SHP77 (cell line): Measurements from ENCODE around the gene HUS1B.
"Not testable (repeated sequence)": the region's sequence is repeated elsewhere in the genome, so short reads cannot be mapped to it uniquely, and the experiment has no call there.

Experiments used
- DNase-seq, 2 experiments: peaks; one replicate each; lab custom pipeline; 2025; lab: John Stamatoyannopoulos, UW

Gene HUS1B

DNA sequence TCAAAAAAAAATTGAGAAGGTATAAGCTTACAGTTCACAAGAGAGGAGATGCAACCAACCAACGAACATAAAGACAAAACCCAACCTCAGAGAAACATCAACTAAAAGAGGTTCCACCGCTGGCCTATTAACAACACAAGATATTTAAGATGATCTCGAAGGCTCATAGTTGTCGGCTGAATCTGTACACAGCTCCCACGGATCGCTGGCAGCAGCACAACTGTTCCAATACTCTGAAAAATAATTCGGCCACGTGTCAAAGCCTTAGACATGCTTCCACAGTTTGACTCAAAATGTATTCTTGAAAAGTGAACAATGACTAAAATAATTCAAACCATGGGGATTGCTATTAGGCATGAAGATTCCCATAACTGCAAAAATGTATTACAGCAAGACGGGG lies 22.4 kb upstream of the HUS1B start:
- no peak for DNase-seq

DNA sequence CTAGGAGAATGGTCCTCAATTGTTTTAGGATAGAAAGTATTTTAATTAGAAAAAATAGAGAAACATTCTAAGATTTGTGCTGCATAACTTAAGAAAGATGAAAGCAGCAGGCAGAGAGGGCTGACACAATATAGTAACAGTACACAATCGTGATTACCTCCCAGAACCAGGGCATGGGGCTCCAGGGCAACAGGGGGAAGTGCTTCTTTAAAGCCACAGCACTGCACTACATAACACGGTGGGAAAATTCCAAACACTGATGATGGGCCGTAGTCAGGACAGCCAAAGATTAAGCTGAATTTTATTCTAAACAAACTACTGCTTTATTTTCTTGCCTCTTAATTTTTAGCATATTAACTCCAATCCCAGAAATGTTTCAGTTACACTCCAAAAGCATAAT lies 21.6 kb upstream of the HUS1B start:
- DNase-seq: no peak

DNA sequence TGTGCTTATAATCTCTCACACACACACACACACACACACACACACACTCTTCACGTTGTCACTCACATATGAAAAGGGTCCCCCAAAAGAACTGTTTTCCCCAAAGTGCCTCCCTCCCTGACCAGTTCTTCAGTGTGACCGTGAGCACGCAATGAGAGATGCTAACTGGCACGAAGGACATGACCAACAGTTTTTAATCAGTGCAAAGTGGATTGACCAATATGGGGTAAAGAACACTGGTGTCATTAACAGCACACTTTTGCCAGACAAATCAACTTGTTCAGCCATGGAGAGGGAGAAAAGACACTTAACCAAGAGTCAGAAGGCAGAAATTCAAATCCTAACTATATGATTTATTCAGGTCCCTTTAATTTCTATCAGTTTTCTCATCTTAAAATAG lies 21.0 kb upstream of the HUS1B start:
- DNase-seq: no peak

DNA sequence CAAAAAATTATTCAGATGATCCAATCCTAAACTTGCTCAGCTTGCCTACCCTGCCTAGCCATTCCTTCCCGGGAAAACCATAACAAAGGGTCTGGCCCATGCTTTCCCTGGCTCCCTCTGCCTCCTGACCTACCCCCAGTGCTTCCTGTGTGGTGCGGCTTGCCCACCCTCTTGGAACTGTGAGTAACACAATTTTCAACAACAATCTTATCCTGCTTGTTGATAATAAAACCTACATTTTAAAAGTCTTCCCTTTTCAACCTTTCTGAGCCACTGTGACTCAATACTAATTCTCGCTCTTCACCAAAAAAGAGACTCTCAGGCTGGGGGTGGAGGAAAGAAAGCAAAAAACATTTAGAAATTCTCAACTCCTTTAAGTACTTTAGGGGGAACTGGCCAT lies 18.1 kb upstream of the HUS1B start:
- DNase-seq: no peak

DNA sequence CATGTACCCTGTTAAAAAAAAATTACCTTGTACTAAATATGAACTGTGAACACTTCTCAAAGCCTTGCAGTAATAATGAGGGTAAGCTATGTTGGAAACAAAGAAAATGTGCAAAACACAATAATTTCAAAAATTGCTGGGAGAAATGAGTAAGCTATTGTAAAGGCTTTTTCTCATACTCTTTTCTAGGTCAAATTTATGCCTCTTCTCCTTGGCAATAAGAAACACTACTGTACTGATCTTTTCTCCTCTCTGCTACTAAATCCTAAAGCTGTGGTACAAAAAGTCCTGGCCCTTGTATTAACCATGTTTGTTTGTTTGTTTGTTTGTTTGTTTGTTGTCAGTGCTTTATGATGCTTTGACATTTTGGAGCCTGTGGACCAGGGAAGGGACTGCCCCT lies 17.5 kb upstream of the HUS1B start:
- no peak for DNase-seq

DNA sequence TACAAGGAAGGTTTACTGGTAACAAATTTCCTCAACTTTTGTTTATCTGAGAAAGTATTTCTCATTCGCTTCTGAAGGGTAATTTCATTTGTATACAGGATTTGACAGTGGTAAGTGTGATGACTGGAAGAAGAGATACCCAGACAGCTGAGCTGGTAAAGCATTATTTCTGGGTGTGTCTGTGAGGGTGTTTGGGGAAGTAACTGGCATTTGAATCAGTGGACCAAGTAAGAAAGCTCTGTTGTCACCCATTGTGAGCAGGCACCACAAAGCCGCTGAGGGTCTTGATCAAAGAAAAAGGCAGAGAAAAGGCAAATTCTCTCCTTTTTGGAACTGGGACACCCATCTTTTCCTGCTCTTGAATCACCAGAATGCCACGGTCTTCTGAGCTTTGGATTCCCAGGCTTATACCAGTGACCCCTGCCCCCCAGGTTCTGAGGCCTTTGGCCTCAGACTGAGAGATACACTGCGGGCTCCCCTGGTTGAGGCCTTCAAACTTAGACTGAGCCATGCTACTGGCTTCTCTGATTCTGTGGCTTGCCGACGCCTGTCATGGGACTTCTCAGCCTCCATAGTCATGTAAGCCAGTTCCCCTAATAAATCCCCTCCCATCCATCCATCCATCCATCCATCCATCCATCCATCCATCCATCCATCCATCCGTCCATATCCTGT lies 10.5 kb upstream of the HUS1B start:
- no peak for DNase-seq

DNA sequence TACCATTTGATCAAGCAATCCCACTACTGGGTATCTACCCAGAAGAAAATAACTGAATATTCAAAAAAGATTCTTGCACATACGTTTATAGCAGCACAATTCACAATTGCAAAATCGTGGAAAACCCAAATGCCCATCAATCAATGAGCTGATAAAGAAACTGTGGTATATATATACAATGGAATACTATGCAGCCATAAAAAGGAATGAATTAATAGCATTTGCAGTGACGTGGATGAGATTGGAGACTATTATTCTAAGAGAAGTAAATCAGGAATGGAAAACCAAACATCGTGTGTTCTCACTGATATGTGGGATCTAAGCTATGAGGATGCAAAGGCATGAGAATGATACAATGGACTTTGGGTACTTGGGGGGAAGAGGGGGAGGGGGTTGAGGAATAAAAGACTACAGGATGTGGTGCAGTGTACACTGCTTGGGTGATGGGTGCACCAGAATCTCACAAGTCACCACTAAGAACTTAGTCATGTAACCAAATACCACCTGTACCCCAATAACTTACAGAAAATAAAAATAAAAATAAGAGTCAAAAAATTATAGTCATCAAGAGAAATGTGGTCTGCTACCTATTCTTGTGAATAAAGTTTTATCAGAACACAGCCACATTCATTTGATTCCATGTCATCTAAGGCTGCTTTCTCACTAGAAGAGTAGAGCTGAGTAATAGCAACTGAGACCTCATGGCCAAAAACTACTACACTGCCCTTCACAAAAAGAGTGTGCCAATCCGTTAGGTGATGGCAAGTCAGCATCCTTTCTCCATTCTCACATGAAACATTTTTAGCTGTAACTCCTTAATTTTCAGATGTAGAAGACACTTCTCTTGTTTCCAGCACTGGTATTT lies 8.7 kb upstream of the HUS1B start:
- no peak for DNase-seq

DNA sequence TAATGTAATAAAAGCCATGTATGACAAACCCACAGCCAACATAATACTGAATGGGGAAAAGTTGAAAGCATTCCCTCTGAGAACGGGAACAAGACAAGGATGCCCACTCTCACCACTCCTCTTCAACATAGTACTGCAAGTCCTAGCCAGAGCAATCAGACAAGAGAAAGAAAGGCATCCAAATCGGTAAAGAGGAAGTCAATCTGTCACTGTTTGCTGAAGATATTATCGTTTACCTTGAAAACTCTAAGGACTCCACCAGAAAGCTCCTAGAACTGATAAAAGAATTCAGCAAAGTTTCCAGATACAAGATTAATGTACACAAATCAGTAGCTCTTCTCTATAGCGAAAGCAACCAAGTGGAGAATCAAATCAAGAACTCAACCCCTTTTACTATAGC lies 6.9 kb upstream of the HUS1B start:
- not testable (repeated sequence) for DNase-seq

DNA sequence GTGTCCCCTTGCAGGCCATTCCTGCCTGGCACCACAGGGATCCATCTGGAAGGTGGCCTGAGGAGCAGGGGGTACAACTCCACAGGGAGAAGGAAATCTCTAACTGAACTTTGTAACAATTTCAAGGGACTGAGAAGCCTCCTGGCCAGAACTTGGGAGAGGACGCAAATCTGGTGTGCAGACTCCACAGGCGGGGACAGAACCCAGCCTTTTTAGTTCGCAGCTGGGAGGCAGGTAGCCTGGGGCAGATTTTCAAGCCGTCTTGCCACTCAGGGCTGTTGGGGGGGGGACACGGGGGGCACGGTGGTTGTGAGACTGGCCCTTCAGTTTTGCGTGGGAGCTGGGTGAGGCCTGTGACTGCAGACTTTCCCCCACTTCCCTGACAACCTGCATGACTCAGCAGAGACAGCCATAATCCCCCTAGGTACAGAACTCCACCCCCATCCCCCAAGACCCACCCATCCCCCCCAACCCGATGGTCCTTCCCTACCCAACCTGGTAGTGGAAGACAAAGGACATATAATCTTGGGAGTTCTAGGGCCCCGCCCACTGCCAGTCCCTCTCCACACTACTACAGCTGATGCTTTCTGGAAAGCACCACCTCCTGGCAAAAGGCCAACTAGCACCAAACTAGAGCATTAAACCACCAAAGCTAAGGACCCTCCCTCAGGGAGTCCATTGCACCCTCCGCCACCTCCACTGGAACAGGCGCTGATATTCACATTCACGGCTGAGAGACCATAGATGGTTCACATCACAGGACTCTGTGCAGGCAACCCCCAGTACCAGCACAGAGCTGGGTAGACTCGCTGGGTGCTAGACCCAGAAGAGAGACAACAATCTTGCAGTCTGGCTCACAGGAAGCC lies 3.0 kb upstream of the HUS1B start:
- no peak for DNase-seq

DNA sequence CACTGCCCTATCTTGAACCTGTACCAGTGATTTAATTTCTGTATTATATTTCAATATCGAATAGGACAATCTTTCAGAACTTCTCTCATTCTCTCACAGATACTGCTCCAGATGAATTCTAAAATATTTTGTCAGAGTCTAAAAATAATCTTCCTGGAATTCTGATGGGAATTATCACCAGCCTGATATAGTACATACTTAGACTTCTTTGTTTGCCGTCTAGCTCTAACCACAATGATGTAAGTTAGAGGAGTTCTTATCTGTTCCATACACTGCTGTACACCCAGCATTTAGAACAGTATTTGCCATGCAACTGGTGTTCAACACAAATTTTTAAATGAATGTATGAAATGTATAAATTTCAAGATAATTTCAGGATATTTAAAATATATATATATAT lies 1.3 kb upstream of the HUS1B start:
- DNase-seq: no peak

DNA sequence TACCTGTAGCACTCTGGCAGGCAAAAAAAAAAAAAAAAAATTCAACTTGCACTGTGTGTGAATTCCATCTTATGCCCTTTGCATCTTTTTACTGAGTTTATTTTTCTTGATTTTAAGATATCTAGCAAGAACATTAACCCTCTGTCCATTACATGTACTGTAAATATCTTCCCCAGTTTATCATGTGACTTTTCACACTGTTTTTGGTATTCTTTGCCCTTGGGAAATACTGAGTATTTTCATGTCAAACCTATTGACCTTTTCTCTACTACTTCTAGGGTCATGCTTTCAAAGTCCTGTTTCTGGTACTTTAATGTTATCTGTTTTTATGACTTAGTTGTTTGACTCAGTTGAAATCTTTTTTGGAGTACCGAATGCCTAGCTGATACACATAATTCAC lies 843 bp upstream of the HUS1B start:
- DNase-seq: no peak

DNA sequence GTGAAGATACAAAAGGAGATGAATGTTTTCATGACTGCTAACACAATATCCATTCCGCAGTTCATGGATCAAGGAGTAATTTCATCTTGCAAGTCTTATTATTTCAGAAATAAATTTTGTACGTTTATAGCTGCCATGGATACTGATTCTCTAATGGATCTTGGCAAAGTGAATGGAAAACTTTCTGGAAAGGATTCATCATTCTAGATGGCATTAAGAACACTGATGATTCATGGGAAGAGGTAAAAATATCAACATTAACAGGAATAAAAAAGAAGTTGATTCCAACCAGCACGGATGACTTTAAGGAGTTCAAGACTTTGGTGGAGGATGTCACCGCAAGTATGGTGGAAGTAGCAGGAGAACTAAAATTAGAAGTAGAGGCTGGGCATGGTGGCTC lies 2.8 kb downstream of the HUS1B start:
- DNase-seq: no peak

DNA sequence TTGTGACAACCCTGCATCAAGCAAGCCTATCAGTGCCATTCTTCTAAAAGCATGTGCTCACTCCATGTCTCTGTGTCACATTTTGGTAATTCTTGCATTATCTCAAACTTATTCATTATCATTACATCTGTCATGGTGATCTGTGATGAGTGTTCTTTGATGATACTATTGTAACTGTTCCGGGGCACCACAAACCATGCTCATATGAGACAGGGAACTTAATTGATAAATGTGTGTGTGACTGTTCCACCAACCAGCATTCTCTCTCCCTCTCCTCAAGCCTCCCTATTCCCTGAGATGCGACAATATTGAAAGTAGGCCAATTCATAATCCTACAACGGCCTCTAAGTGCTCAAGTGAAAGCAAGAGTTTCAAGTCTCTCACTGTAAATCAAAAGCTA lies 4.0 kb downstream of the HUS1B start:
- DNase-seq: no peak

DNA sequence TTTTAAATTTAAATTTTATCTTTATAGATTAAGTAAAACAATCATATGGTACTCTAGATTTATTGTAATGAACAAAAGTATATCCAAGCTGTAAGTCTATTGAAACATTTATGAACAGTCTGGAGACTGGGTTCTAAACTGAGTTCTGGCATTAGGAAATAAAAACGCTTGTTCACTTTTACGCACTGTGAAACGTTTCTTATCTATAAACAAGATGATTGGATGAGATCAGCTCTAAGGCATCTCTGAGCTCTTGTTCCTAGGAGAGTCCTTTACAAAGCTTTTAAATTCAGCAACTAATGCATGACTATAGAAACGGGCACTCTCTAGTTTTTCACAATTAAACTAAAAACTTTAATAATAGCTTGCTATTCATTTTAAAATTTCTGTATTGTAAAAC lies 6.8 kb downstream of the HUS1B start:
- no peak for DNase-seq

DNA sequence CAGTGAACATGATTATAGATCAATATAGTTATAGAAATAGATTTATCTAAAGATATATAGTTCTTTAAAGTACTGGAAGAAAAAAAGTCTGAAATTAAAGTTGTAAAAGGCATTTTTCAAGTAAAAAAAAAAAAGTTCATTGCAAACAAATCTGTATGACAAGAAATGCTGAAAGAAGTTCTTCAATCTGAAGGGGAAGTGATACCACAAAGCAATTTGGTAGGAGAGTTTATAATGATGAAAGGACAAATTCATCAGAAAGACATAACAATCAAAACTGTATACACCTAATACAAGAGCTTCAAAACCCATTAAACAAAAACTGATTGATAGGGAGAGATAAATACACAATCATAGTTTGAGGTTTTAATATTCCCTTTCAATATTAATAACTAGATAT lies 14.1 kb downstream of the HUS1B start:
- no peak for DNase-seq

DNA sequence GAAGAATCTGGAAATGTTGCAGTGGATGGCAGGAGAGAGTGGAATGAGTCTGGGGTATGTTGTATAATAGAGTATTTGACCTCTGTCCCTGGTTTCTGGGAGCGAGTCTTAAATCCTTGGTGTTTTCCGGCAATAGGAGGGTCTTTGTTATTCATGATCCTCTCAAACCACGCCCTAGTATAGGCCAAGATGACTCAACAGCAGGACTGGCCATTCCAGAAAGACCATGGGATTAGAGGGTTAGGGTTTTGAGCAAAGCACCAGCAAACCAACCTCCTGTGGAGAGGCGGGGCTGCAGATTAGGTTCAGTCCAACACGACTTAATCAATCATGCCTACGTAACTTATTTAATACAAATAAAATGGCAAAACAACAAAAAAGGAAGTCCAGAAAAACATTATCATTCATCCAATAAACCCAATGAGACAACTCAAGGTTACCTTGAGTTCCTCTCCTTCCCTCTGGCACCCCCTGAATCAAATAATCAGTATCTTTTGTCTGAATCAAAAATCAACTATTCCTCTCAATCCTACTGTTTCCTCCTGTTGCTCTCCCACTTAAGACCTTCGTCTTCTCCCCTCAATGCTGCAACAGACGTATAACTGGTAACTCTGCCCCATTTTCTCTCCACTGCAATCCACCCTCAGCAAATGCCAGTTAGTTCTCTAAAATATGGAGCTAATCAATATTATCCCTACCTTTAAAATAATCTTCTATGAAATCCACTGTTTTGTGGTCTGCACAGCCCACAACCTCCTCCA lies 15.5 kb downstream of the HUS1B start:
- no peak for DNase-seq

DNA sequence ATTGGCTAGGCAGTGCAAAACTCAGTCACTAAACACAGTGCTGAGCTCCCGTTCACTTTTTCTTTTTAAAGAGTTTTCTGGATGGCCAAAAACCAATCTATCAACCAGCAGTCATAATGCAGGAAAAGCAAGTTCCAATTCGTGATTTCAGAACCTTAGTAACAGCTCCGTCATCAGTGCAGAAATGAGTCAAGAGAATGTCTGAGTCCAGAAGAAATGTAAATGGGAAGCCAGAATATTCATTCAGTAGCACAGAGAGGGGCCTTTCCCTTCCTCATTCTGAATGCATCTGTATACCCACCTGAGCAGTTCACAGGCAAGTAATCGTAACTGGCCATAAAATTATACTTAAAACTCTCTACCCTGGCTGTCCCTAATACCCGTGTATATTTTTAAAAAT lies 20.4 kb downstream of the HUS1B start:
- no peak for DNase-seq

DNA sequence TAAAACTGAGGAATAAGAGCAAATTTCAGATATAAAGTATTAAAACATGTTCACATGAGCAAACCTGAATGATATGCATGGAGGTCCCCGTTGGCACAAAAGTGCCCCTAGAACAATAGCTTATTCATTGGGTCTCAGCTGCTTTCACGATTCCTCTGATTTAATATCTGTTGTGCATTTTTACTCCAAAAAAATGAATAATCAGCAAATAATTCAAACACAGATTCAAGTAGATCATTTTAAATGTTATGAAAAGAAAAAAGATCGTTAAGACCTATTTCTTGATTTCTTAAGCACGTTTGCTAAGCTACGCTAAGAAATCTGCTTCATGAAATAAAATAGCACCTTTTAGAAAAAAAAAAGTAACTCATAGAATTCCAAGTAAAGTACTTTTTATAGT lies 21.7 kb downstream of the HUS1B start:
- DNase-seq: no peak

DNA sequence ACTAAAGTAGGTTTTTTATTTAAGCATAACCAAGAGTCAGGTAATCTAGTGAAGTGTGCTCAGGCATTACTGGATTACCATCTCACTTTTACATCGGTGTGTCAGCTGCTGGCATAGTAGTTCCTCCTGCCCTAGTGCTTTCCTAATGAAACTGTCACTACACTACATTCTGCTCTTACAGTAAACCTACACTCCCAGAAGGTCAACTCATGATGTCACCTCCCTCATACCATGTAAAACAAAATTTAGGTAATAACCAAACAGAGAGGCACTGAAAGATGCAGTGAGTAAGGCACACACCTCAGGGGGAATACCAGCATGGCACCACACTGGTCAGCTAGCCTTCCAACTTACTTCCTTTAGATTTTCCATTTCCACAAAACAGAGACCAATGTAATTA lies 23.3 kb downstream of the HUS1B start:
- DNase-seq: no peak

DNA sequence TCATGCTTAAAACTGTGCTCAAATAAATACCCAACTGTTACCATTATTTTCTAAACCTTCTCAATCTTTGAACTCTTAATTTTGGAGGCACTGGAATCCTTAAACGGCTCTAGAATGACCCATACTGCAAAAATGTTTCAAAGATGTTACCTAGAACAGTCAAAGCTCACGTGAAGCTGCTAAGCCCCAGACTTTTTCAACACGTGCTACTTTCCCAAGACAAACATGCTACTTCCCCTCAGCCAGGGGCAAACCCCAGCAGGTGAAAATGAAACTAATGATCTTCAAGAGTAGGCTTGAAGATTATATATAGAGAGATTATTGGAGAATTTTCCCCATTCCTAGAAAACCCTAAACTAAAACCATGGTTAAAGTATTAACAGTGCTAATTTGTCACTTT lies 28.1 kb downstream of the HUS1B start:
- DNase-seq: no peak

DNA sequence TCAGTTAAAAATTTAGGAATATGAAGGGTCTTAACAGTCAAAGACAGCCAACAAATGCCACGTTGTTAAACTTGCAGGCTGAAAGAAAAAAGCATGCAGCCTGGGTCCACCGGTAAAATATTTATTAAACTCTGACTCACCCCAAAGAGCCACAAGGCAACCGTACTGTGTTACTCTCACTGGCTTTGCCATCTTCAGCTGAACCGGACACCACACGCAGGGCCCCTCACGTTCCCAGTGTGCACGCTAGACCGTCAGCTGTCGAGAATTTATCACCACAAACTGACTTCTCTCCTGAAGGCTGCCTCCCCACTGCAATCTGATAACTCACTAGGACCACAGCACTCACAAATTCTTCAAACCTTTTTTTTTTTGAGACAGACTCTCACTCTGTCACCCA lies 30.7 kb downstream of the HUS1B start:
- no peak for DNase-seq

DNA sequence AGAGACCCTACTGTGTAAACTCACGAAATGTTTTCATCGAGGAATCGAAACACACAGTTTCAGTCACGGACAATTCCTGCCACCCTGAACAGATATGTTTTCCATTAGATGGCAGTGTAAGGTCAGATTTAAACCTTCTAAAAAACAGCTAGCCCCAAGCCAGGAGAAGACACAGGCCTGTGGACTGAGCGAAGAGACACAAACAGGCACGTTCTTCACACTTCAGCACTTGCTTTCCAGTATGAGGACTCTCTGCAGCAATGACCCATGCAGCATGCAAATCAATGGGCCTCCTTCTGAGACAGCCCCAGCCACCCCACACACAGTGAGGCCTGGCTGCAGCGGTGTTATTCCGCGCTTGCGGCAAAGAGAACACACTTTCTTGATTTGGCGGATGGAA lies 31.9 kb downstream of the HUS1B start:
- DNase-seq: peak; percentile 5 to 12
